ENCODE data around the gene FRY. TPM values are rescaled to one million over a fixed set of nuclear protein-coding genes. Genes with fewer than 3 reads are reported as not detected.

Gene FRY
- total and polyA plus RNA-seq, 2 donors (not counting 1 experiment from before 2014, with no cell fraction given): 2.3 to 6.3 TPM

- no peak overlapping the region for H3K4me3 ChIP-seq (ENCODE audit: control extremely low read depth in 1 of 5, extremely low read depth in 1 of 5, insufficient read depth in 1 of 5, low read depth in 2 of 5, low read length in 4 of 5)
- Mint-ChIP-seq H3K4me3 (no peak overlapping the region), H3K4me1 (no peaks in the 10 kb centered on the region), H3K27me3 (no peaks in the 10 kb centered on the region), H3K9me3 (ENCODE audit: insufficient read depth) (no peaks in the 10 kb centered on the region), H3K27ac (no peak overlapping the region)
- H3K4me1 ChIP-seq (ENCODE audit: control insufficient read depth in 2 of 2, insufficient read depth in 2 of 2, low read length in 2 of 2): no peaks in the 10 kb centered on the region
- H3K79me2 ChIP-seq (ENCODE audit: control insufficient read depth, insufficient read depth, low read length): no peaks in the 10 kb centered on the region
- TF ChIP-seq EZH2 (IDR thresholded peaks at IDR 0.05; ENCODE audit: borderline replicate concordance, insufficient read depth, low read depth, low read length, poor library complexity, severe bottlenecking): no peak
- no peak for TF ChIP-seq CTCF (IDR thresholded peaks at IDR 0.05)
- no peak overlapping the region for H3K9ac ChIP-seq (ENCODE audit: low read length)
- 85% methylated on average over 3 of the region's 4 CpGs for WGBS (ENCODE audit: insufficient coverage)
- H3K36me3 ChIP-seq (replicated peaks in 1 of 2; ENCODE audit: control extremely low read depth in 1 of 2, control insufficient read depth in 1 of 2, extremely low read depth in 1 of 2, insufficient read depth in 2 of 2, low read length in 1 of 2): no peaks in the 10 kb centered on the region
- no peak overlapping the region for H3K4me2 ChIP-seq (replicated peaks; ENCODE audit: low read depth, low read length, poor library complexity, severe bottlenecking)
- no peaks in the 10 kb centered on the region for H4K20me1 ChIP-seq (ENCODE audit: control insufficient read depth, insufficient read depth, low read length, poor library complexity, severe bottlenecking)
- H3K9me3 ChIP-seq (ENCODE audit: control extremely low read depth in 1 of 3, control insufficient read depth in 2 of 3, insufficient read depth in 1 of 3, low read length in 2 of 3): no peaks in the 10 kb centered on the region
- intact Hi-C loops (cut with micrococcal nuclease): no loop called here
- no peak overlapping the region for H3K27ac ChIP-seq (ENCODE audit: low read length in 2 of 2)
- CTCF ChIA-PET: no interaction called here
- no peaks in the 10 kb centered on the region for H3K27me3 ChIP-seq (replicated peaks in 1 of 4; ENCODE audit: control extremely low read depth in 1 of 4, control insufficient read depth in 3 of 4, insufficient read depth in 4 of 4, low read length in 3 of 4)
- no peak overlapping the region for H2AFZ ChIP-seq (ENCODE audit: insufficient read depth, low read depth, low read length, poor library complexity, severe bottlenecking)
- POLR2A ChIA-PET: no interaction called here
- DNase-seq: no peak
- ATAC-seq (ENCODE audit: low read depth): no peak
Measured at GRCh38 chr13:32205431-32206096, 174.0 kb downstream of the FRY start.

DNA sequence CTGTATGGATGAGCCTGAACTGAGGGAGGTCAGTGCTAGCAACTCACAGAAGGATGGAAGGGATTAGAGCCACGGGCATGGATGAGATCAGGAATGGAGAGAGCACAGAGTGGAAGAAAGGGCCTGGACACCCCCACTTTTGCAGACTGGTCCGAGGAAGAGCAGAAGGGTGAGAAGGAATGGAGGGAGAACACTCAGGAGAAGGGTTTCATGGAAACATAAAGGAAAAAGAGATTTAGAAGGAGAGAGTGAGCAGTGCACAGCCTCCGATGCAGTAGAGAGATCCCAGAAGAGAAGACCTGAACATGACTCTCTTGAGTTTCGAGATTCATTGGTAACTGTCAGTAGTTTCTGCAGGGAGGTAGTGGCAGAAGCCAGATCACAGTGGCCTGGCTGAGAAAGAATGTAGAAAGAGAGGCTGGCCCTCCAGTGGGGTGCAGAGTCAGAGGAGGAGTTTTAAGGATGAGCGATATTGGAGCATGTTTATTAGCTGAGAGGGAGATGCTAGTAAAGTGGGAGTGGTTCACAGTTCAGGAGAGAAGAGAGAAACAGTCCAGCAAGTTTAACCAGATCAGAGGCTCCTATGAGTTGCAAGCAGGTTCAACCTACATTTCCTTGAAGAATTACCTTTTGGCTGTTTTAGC is 174.6 kb downstream of the FRY start:
- H3K4me2 ChIP-seq (replicated peaks; ENCODE audit: low read depth, low read length, poor library complexity, severe bottlenecking): no peak overlapping the region
- ChIA-PET POLR2A (no interaction called here), CTCF (no interaction called here)
- Mint-ChIP-seq H3K9me3 (ENCODE audit: insufficient read depth) (no peaks in the 10 kb centered on the region), H3K27me3 (no peaks in the 10 kb centered on the region), H3K4me3 (no peak overlapping the region), H3K4me1 (no peaks in the 10 kb centered on the region), H3K27ac (no peak overlapping the region)
- ATAC-seq (ENCODE audit: low read depth) (no peak), DNase-seq (no peak)
- no peak overlapping the region for H3K4me3 ChIP-seq (ENCODE audit: control extremely low read depth in 1 of 5, extremely low read depth in 1 of 5, insufficient read depth in 1 of 5, low read depth in 2 of 5, low read length in 4 of 5)
- H3K27me3 ChIP-seq (replicated peaks in 1 of 4; ENCODE audit: control extremely low read depth in 1 of 4, control insufficient read depth in 3 of 4, insufficient read depth in 4 of 4, low read length in 3 of 4): no peaks in the 10 kb centered on the region
- no peak overlapping the region for H3K27ac ChIP-seq (ENCODE audit: low read length in 2 of 2)
- intact Hi-C loops (cut with micrococcal nuclease): no loop called here
- H3K9ac ChIP-seq (ENCODE audit: low read length): no peak overlapping the region
- H3K4me1 ChIP-seq (ENCODE audit: control insufficient read depth in 2 of 2, insufficient read depth in 2 of 2, low read length in 2 of 2): no peaks in the 10 kb centered on the region
- no peaks in the 10 kb centered on the region for H4K20me1 ChIP-seq (ENCODE audit: control insufficient read depth, insufficient read depth, low read length, poor library complexity, severe bottlenecking)
- TF ChIP-seq EZH2 (IDR thresholded peaks at IDR 0.05; ENCODE audit: borderline replicate concordance, insufficient read depth, low read depth, low read length, poor library complexity, severe bottlenecking) (no peak), CTCF (IDR thresholded peaks at IDR 0.05) (no peak)
- no peak overlapping the region for H2AFZ ChIP-seq (ENCODE audit: insufficient read depth, low read depth, low read length, poor library complexity, severe bottlenecking)
- H3K79me2 ChIP-seq (ENCODE audit: control insufficient read depth, insufficient read depth, low read length): no peaks in the 10 kb centered on the region
- H3K9me3 ChIP-seq (ENCODE audit: control extremely low read depth in 1 of 3, control insufficient read depth in 2 of 3, insufficient read depth in 1 of 3, low read length in 2 of 3): no peaks in the 10 kb centered on the region
- WGBS (ENCODE audit: insufficient coverage): 94% methylated on average over 5 of the region's 5 CpGs
- no peaks in the 10 kb centered on the region for H3K36me3 ChIP-seq (replicated peaks in 1 of 2; ENCODE audit: control extremely low read depth in 1 of 2, control insufficient read depth in 1 of 2, extremely low read depth in 1 of 2, insufficient read depth in 2 of 2, low read length in 1 of 2)

Data from B cell (primary cell).